ENCODE data around the gene TMTC1. TPM values are rescaled to one million over a fixed set of nuclear protein-coding genes. Genes with fewer than 3 reads are reported as not detected.

Gene TMTC1
- polyA plus RNA-seq, 3 donors: 3.0 to 35.1 (median 19.2) TPM

DNA sequence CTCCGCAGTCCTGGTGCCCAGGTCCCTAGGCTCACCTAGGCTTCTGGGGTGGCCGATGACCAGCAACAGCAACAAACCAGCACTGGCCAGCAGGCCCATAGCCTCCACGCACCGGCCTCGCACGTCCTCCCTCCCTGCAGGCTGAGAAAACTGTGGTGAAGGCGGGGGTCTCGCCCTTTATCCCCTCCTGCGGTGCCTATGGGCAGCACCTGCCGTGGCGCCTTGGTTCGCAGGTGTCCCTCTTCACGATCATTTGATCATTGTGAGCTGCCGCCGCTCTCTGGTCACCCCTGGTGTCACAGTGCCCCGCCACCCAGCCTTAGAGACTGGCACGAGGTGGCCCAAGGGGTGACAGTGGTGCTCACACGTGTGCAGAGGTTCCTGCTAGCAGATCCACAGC is 286.2 kb downstream of the TMTC1 start, which contains the start of gene OVCH1:
Gene OVCH1, minus strand, starts transcription at position 99 of the 400 bp plus-strand sequence. Its CDS starts 0 bp downstream, at position 99.
- H3K27ac ChIP-seq (ENCODE audit: low read depth, low read length): no peak within 1 kb of the TSS
- WGBS, 3 donors: 88 to 94% (median 93%) methylated on average over 18 of the region's 18 CpGs

DNA sequence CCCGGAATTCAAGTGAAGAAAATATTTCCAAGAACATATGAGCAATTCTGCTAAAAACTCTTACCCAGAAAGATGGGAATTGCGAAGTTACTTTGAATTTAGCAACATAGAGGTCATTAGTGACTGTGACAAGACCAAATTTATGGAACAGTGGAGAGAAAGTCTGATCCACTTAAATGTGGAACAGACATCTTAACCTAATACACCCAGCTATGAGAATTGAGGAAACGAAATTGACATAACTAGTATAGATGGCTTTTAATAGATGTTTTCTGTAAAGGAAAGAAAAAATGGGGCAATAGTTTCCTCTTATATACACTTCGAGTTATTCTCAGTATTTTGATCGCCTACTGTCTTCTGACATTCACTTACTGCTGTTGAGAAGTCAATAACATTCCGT is 290.9 kb downstream of the TMTC1 start:
- no peak overlapping the region for H3K27ac ChIP-seq (ENCODE audit: low read depth, low read length)
- 76 to 87% (median 86%) methylated on average over 6 of the region's 6 CpGs for WGBS, 3 donors

GRCh38 chr12:29486972-29487371 is 296.8 kb downstream of the TMTC1 start:
- WGBS, 3 donors: 57 to 69% (median 66%) methylated on average over 2 of the region's 2 CpGs
- no peak overlapping the region for H3K27ac ChIP-seq (ENCODE audit: low read depth, low read length)

- H3K27ac ChIP-seq (ENCODE audit: low read depth, low read length): no peak overlapping the region
- WGBS, 3 donors: 62 to 79% (median 65%) methylated on average over 4 of the region's 4 CpGs
These were observed 320.5 kb downstream of the TMTC1 start for GRCh38 chr12:29463198-29463597.

GRCh38 chr12:29460082-29460481 is 323.7 kb downstream of the TMTC1 start:
- 70 to 91% (median 90%) methylated on average over 2 of the region's 2 CpGs for WGBS, 3 donors
- no peak overlapping the region for H3K27ac ChIP-seq (ENCODE audit: low read depth, low read length)

- H3K27ac ChIP-seq (ENCODE audit: low read depth, low read length): no peak overlapping the region
- WGBS, 3 donors: 32 to 76% (median 55%) methylated on average over 1 of the region's 1 CpG
These were observed 328.7 kb downstream of the TMTC1 start for GRCh38 chr12:29455087-29455486.

GRCh38 chr12:29451888-29452287 is 331.9 kb downstream of the TMTC1 start:
- WGBS, 3 donors: 87 to 90% (median 87%) methylated on average over 2 of the region's 2 CpGs
- no peak overlapping the region for H3K27ac ChIP-seq (ENCODE audit: low read depth, low read length)
